H1 (cell line): ENCODE measurements around the gene RBCK1. TPM values are rescaled to one million over a fixed set of nuclear protein-coding genes. Genes with fewer than 3 reads are reported as not detected.

Source experiments
- CTCF ChIA-PET: fragments of 300-600 bp; sonication (Branson Sonifier 250); formaldehyde crosslinking; loops from one replicate; lab custom pipeline; 2021; ENCODE audit not compliant: partially characterized antibody; lab: Charles Lee
- POLR2A ChIA-PET: fragments of 300-600 bp; sonication (Branson Sonifier 250); formaldehyde crosslinking; loops from one replicate; lab custom pipeline; 2021; ENCODE audit warnings: inconsistent platforms; ENCODE audit not compliant: partially characterized antibody; lab: Charles Lee
- DNase-seq, 2 experiments: peaks; one replicate each; pipeline versions ENCODE4 v3.0.0 to v3.0.0-alpha.2; 2010 to 2022; ENCODE audit warnings: low spot score in 2 of 2, low read depth in 1 of 2, mixed read lengths in 1 of 2
- FAIRE-seq: peaks from 2 replicates; lab custom pipeline; 2011; peaks lifted over from hg19 to GRCh38; lab: Jason Lieb, UNC
- H2AFZ ChIP-seq: 2 replicates; pipeline ENCODE4 v1.8.1; 2012; ENCODE audit warnings: low read length, inconsistent platforms
- H2AK5ac ChIP-seq: 2 replicates; pipeline ENCODE4 v1.6.1; 2013; ENCODE audit warnings: low read depth, low read length
- H2BK120ac ChIP-seq: replicated peaks from 2 replicates; pipeline ENCODE3; 2013; ENCODE audit warnings: low read depth, low read length, inconsistent platforms
- H2BK12ac ChIP-seq: 2 replicates; pipeline ENCODE4 v1.6.1; 2013; ENCODE audit warnings: low read depth, low read length
- H2BK15ac ChIP-seq: 2 replicates; pipeline ENCODE4 v1.6.1; 2013; ENCODE audit warnings: low read length
- H2BK20ac ChIP-seq: 2 replicates; pipeline ENCODE4 v1.6.1; 2013; ENCODE audit warnings: low read length
- H2BK5ac ChIP-seq: 2 replicates; pipeline ENCODE4 v1.6.1; 2013; ENCODE audit warnings: low read depth, low read length
- H3K14ac ChIP-seq: 2 replicates; pipeline ENCODE4 v1.6.1; 2013; ENCODE audit warnings: inconsistent platforms; ENCODE audit not compliant: insufficient read length
- H3K18ac ChIP-seq: 2 replicates; pipeline ENCODE4 v1.6.1; 2013; ENCODE audit warnings: low read length; ENCODE audit errors: extremely low read depth
- H3K23ac ChIP-seq: 2 replicates; pipeline ENCODE4 v1.6.1; 2013; ENCODE audit warnings: inconsistent platforms; ENCODE audit not compliant: insufficient read length
- H3K23me2 ChIP-seq: 2 replicates; pipeline ENCODE4 v1.6.1; 2013; ENCODE audit warnings: low read depth, low read length
- H3K27ac ChIP-seq: 2 replicates; pipeline ENCODE4 v1.6.1; 2011; ENCODE audit warnings: low read depth, low read length, inconsistent platforms
- H3K27me3 ChIP-seq, 4 experiments: replicated peaks in 1 of 4; 1 replicate in 1 of 4; 2 replicates in 3 of 4; pipeline versions ENCODE4 v1.6.1 to v1.8.1; 2011 to 2013; ENCODE audit warnings: low read length in 3 of 4, mild to moderate bottlenecking in 3 of 4, inconsistent platforms in 2 of 4, mixed read lengths in 2 of 4, moderate library complexity in 1 of 4; ENCODE audit not compliant: control insufficient read depth in 3 of 4, insufficient read depth in 3 of 4; ENCODE audit errors: extremely low read depth in 1 of 4
- H3K36me3 ChIP-seq, 4 experiments: 2 replicates each; pipeline versions ENCODE4 v1.6.1 to v1.8.1; 2011 to 2013; ENCODE audit warnings: mild to moderate bottlenecking in 4 of 4, low read length in 3 of 4, moderate library complexity in 2 of 4, control low read depth in 1 of 4, inconsistent platforms in 1 of 4; ENCODE audit not compliant: insufficient read depth in 4 of 4, control insufficient read depth in 2 of 4
- H3K4ac ChIP-seq: replicated peaks from 2 replicates; pipeline ENCODE3; 2013; ENCODE audit warnings: low read length, low read depth, mixed read lengths, inconsistent platforms; ENCODE audit not compliant: insufficient read length
- H3K4me1 ChIP-seq, 4 experiments: replicated peaks in 1 of 4; 1 replicate in 1 of 4; 2 replicates in 3 of 4; pipeline versions ENCODE4 v1.6.1 to v1.8.1; 2011 to 2013; ENCODE audit warnings: low read length in 3 of 4, inconsistent platforms in 2 of 4, mixed read lengths in 1 of 4; ENCODE audit not compliant: insufficient read depth in 4 of 4, control insufficient read depth in 3 of 4
- H3K4me2 ChIP-seq, 2 experiments: 2 replicates each; pipeline versions ENCODE4 v1.6.1 to v1.8.1; 2011 to 2013; ENCODE audit warnings: low read depth in 2 of 2, low read length in 2 of 2, control low read depth in 1 of 2, inconsistent platforms in 1 of 2, mild to moderate bottlenecking in 1 of 2; ENCODE audit not compliant: insufficient read depth in 1 of 2
- H3K4me3 ChIP-seq, 4 experiments: fragments of 200-600, 300-600 bp in 1 of 4; sonication (generic), shearing (Covaris generic), sonication (Bioruptor Twin) in 1 of 4; 2 replicates each; pipeline versions ENCODE4 v1.5.1 to v1.8.1; 2011 to 2016; ENCODE audit warnings: low read length in 4 of 4, low read depth in 3 of 4, control low read depth in 2 of 4, inconsistent platforms in 2 of 4, mild to moderate bottlenecking in 2 of 4, mixed read lengths in 1 of 4, moderate library complexity in 1 of 4; ENCODE audit not compliant: insufficient read depth in 2 of 4; ENCODE audit errors: extremely low read depth in 1 of 4
- H3K56ac ChIP-seq: replicated peaks from 2 replicates; pipeline ENCODE3; 2013; ENCODE audit warnings: low read depth, mild to moderate bottlenecking, mixed read lengths, low read length, inconsistent platforms; ENCODE audit not compliant: insufficient read length
- H3K79me1 ChIP-seq: 2 replicates; pipeline ENCODE4 v1.6.1; 2013; ENCODE audit warnings: low read depth, low read length, control low read depth
- H3K79me2 ChIP-seq, 2 experiments: 2 replicates each; pipeline versions ENCODE4 v1.6.1 to v1.8.1; 2012 to 2013; ENCODE audit warnings: low read length in 2 of 2, mild to moderate bottlenecking in 2 of 2, inconsistent platforms in 1 of 2; ENCODE audit not compliant: insufficient read depth in 2 of 2, control insufficient read depth in 1 of 2
- H3K9ac ChIP-seq, 4 experiments: replicated peaks in 1 of 4; 1 replicate in 1 of 4; 2 replicates in 3 of 4; pipeline versions ENCODE4 v1.6.1 to v1.8.1; 2011 to 2013; ENCODE audit warnings: low read depth in 3 of 4, low read length in 3 of 4, control low read depth in 2 of 4, mild to moderate bottlenecking in 2 of 4, moderate library complexity in 2 of 4, inconsistent platforms in 1 of 4; ENCODE audit errors: extremely low read depth in 1 of 4
- H3K9me3 ChIP-seq, 2 experiments: 2 replicates each; pipeline versions ENCODE4 v1.6.1 to v1.8.1; 2012 to 2013; ENCODE audit warnings: mild to moderate bottlenecking in 2 of 2, moderate library complexity in 2 of 2, control low read depth in 1 of 2, inconsistent platforms in 1 of 2, low read depth in 1 of 2, low read length in 1 of 2, mixed read lengths in 1 of 2; ENCODE audit not compliant: insufficient read depth in 2 of 2
- H4K20me1 ChIP-seq, 2 experiments: replicated peaks in 1 of 2; 2 replicates each; pipeline versions ENCODE3 to v1.8.1; 2011 to 2013; ENCODE audit warnings: inconsistent platforms in 2 of 2, low read length in 2 of 2, mild to moderate bottlenecking in 1 of 2; ENCODE audit not compliant: insufficient read depth in 2 of 2, control insufficient read depth in 1 of 2
- H4K5ac ChIP-seq: 2 replicates; pipeline ENCODE4 v1.6.1; 2013; ENCODE audit warnings: low read length, low read depth, mixed read lengths, inconsistent platforms; ENCODE audit not compliant: insufficient read length
- H4K8ac ChIP-seq: 2 replicates; pipeline ENCODE4 v1.8.0; 2013; ENCODE audit warnings: mild to moderate bottlenecking, moderate library complexity, low read length, inconsistent platforms; ENCODE audit not compliant: insufficient read depth; ENCODE audit errors: extremely low read depth
- H4K91ac ChIP-seq: replicated peaks from 2 replicates; pipeline ENCODE3; 2013; ENCODE audit warnings: low read length, mixed read lengths, inconsistent platforms; ENCODE audit not compliant: insufficient read length
- ASH2L ChIP-seq: fragments of 200-600, 300-600 bp; sonication (generic); IDR thresholded peaks from one replicate; pipeline ENCODE4 v1.7.1; 2017; ENCODE audit warnings: low read length
- CTCF ChIP-seq, 3 experiments: IDR thresholded peaks; 1 replicate in 2 of 3; 2 replicates in 1 of 3; pipeline versions ENCODE4 v1.5.1 to v1.6.1; 2011; ENCODE audit warnings: low read length in 3 of 3, mild to moderate bottlenecking in 3 of 3, inconsistent platforms in 2 of 3, low read depth in 1 of 3, moderate library complexity in 1 of 3; ENCODE audit not compliant: insufficient read depth in 1 of 3; ENCODE audit errors: control extremely low read depth in 1 of 3
- POLR2A ChIP-seq, 2 experiments: IDR thresholded peaks; 1 replicate in 1 of 2; 2 replicates in 1 of 2; pipeline ENCODE4 v1.6.1; 2011; ENCODE audit warnings: low read depth in 2 of 2, low read length in 2 of 2, mild to moderate bottlenecking in 2 of 2; ENCODE audit errors: control extremely low read depth in 1 of 2
- RBBP5 ChIP-seq: IDR thresholded peaks from 2 replicates; pipeline ENCODE4 v1.7.1; 2012; ENCODE audit warnings: low read depth, mild to moderate bottlenecking, inconsistent platforms, low read length, moderate library complexity, borderline replicate concordance
- RXRA ChIP-seq: IDR thresholded peaks from 2 replicates; pipeline ENCODE4 v1.6.1; 2011; ENCODE audit warnings: low read depth, mild to moderate bottlenecking, low read length, moderate library complexity; ENCODE audit not compliant: insufficient read depth
- SIRT6 ChIP-seq: IDR thresholded peaks from one replicate; pipeline ENCODE4 v1.7.1; 2012; ENCODE audit warnings: low read length, inconsistent platforms
- SIX5 ChIP-seq: IDR thresholded peaks from 2 replicates; pipeline ENCODE4 v1.6.1; 2011; ENCODE audit warnings: mild to moderate bottlenecking, low read depth, low read length
- SP2 ChIP-seq: IDR thresholded peaks from 2 replicates; pipeline ENCODE4 v1.6.1; 2012; ENCODE audit warnings: mild to moderate bottlenecking, low read length, inconsistent platforms
- WGBS, 2 experiments: shearing (Covaris generic) in 1 of 2; methylation state at CpG; one replicate each; pipeline versions ENCODE4 v1.1.6 to v1.1.7; 2013 to 2015; ENCODE audit warnings: low lambda C conversion rate in 2 of 2, mixed read lengths in 2 of 2, inconsistent platforms in 1 of 2, low coverage in 1 of 2, missing lambda C conversion rate in 1 of 2; ENCODE audit not compliant: insufficient replicate concordance in 2 of 2, insufficient coverage in 1 of 2, insufficient read length in 1 of 2; ENCODE audit errors: extremely low coverage in 1 of 2, missing lambda C conversion rate in 1 of 2; 5-methylcytosine and 5-hydroxymethylcytosine counted together
- polyA plus RNA-seq, 7 experiments: library from polyadenylated mRNA; depleted of rRNA in 3 of 7; stranded (reverse) in 5 of 7; unstranded in 2 of 7; fragments of >200 nt in 5 of 7; fragments of 200-250 nt in 2 of 7; gene quantifications; 1 replicate in 5 of 7; 2 replicates in 1 of 7; 4 replicates in 1 of 7; pipeline versions ENCODE4 v1.2.1 to v1.2.3, GENCODE V29; 2011 to 2013; ENCODE audit warnings: missing spikeins in 2 of 7, mixed read lengths in 2 of 7
- total RNA-seq: library from RNA; stranded (reverse); fragmentation: NEBNext Ultra II Directional; extraction: Animal tissue kit (Norgen Biotek cat#: 25700); gene quantifications from 2 replicates; pipeline ENCODE4 v1.2.1, GENCODE V29; 2021
- TF ChIP-seq, protein P1 (sequence below): IDR thresholded peaks from 2 replicates; pipeline ENCODE4 v1.6.1; 2012; ENCODE audit warnings: low read length, inconsistent platforms
- TF ChIP-seq, protein P2 (sequence below): IDR thresholded peaks from 2 replicates; pipeline ENCODE4 v1.6.1; 2012; ENCODE audit warnings: inconsistent platforms

RBCK1 gene
- total and polyA plus RNA-seq, 2 of the 8 experiments (the other 6 are each of a cell fraction or from before 2014, with no cell fraction given): 43.1 to 54.7 TPM

- Histone ChIP-seq H3K18ac (no peak overlapping the region), H4K20me1 (peaks cover 0 to 2% of the 10 kb centered on the region in 2 experiments), H3K9me3 (peaks cover 5 to 13% of the 10 kb centered on the region in 2 experiments), H2BK5ac (no peak overlapping the region), H4K8ac (no peak overlapping the region), H3K4ac (no peak overlapping the region), H3K56ac (no peak overlapping the region), H2AK5ac (no peak overlapping the region), H4K91ac (no peak overlapping the region), H3K23me2 (no peaks in the 10 kb centered on the region), H3K27me3 (no peaks in the 10 kb centered on the region), H3K79me1 (no peaks in the 10 kb centered on the region), H2AFZ (no peak overlapping the region), H3K9ac (no peak overlapping the region), H2BK15ac (no peak overlapping the region), H3K36me3 (peaks cover 0 to 15% (median 9%) of the 10 kb centered on the region in 4 experiments; a peak in 6 of 8 replicates), H3K79me2 (no peaks in the 10 kb centered on the region), H3K4me1 (no peaks in the 10 kb centered on the region), H3K4me2 (no peak overlapping the region), H4K5ac (no peak overlapping the region), H3K14ac (no peak overlapping the region), H3K27ac (no peak overlapping the region), H2BK12ac (no peak overlapping the region), H3K23ac (no peak overlapping the region), H2BK20ac (no peak overlapping the region), H2BK120ac (no peak overlapping the region), H3K4me3 (no peak overlapping the region)
- ChIA-PET CTCF (no interaction called here), POLR2A (interaction anchor here (4.4 kb wide), 1 partner anchor 13 kb away, joined by 26 read pairs; the partner anchor contains the start of gene TBC1D20)
- 96% methylated on average over 2 of the region's 2 CpGs; no CpG with 5 or more reads in 1 of the 2 experiments for WGBS, 2 experiments
- TF ChIP-seq, protein P1, sequence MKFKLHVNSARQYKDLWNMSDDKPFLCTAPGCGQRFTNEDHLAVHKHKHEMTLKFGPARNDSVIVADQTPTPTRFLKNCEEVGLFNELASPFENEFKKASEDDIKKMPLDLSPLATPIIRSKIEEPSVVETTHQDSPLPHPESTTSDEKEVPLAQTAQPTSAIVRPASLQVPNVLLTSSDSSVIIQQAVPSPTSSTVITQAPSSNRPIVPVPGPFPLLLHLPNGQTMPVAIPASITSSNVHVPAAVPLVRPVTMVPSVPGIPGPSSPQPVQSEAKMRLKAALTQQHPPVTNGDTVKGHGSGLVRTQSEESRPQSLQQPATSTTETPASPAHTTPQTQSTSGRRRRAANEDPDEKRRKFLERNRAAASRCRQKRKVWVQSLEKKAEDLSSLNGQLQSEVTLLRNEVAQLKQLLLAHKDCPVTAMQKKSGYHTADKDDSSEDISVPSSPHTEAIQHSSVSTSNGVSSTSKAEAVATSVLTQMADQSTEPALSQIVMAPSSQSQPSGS: no peak
- TF ChIP-seq POLR2A (IDR thresholded peaks at IDR 0.05; ENCODE audit: control extremely low read depth in 1 of 2, low read depth in 2 of 2, low read length in 2 of 2) (no peak), CTCF (IDR thresholded peaks at IDR 0.05; ENCODE audit: control extremely low read depth in 1 of 3, insufficient read depth in 1 of 3, low read depth in 1 of 3, low read length in 3 of 3) (no peak), SIRT6 (no peak), RBBP5 (no peak), ASH2L (no peak), RXRA (no peak), SIX5 (no peak), SP2 (no peak)
- TF ChIP-seq, protein P2, sequence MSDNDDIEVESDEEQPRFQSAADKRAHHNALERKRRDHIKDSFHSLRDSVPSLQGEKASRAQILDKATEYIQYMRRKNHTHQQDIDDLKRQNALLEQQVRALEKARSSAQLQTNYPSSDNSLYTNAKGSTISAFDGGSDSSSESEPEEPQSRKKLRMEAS: no peak
- DNase-seq (no peak), FAIRE-seq (no peak)
Observed at GRCh38 chr20:474581-474980, 66.5 kb downstream of the RBCK1 start.
